Brain microvascular endothelial cell (primary cell): ENCODE data around the gene HES5.

Experiments
- DNase-seq: peaks from one replicate; pipeline ENCODE4 v3.0.0-alpha.2; 2020
- H3K27ac ChIP-seq: fragments of 250-450 bp; sonication (Bioruptor Pico); 2 replicates; pipeline ENCODE4 v1.5.1; 2020; ENCODE audit warnings: mild to moderate bottlenecking, moderate library complexity
- H3K27me3 ChIP-seq: fragments of 250-450 bp; sonication (Bioruptor Pico); replicated peaks from 2 replicates; pipeline ENCODE4 v1.5.1; 2020; ENCODE audit warnings: mild to moderate bottlenecking
- H3K36me3 ChIP-seq: fragments of 250-450 bp; sonication (Bioruptor Pico); replicated peaks from 2 replicates; pipeline ENCODE4 v1.5.1; 2020; ENCODE audit warnings: mild to moderate bottlenecking
- H3K4me3 ChIP-seq: 2 replicates; pipeline ENCODE4 v1.5.1; 2011; ENCODE audit warnings: low read depth, mild to moderate bottlenecking, control low read depth, low read length, moderate library complexity
- CTCF ChIP-seq: IDR thresholded peaks from 2 replicates; pipeline ENCODE4 v1.5.1; 2011; ENCODE audit warnings: low read depth, mild to moderate bottlenecking, moderate library complexity, low read length, control low read depth, inconsistent platforms; ENCODE audit errors: missing control alignments
- in situ Hi-C: cut with HindIII; loops from 2 replicates; pipeline ENCODE4 v1.10.0; 2017; ENCODE audit warnings: low sequenced_read_pairs, low pct_ligation_motif_present

Gene HES5

GRCh38 chr1:2508180-2508579 lies 21.9 kb downstream of the HES5 start:
- in situ Hi-C loops, result loop anchor here (25.0 kb wide), 1 partner anchor 96 kb away; the partner anchor contains the start of gene PEX10
- Histone ChIP-seq H3K4me3 (no peak overlapping the region), H3K36me3 (peaks cover 57% of the 10 kb centered on the region), H3K27me3 (no peaks in the 10 kb centered on the region), H3K27ac (no peak overlapping the region)
- TF ChIP-seq CTCF, result no peak
- DNase-seq, result no peak

GRCh38 chr1:2507744-2508155 lies 22.3 kb downstream of the HES5 start:
- H3K27ac ChIP-seq, result no peak overlapping the region
- DNase-seq, result no peak
- no peaks in the 10 kb centered on the region for H3K27me3 ChIP-seq
- in situ Hi-C loops, result loop anchor here (25.0 kb wide), 1 partner anchor 95 kb away; the partner anchor contains the start of gene PEX10
- H3K36me3 ChIP-seq, result peaks cover 53% of the 10 kb centered on the region
- no peak for TF ChIP-seq CTCF
- no peak overlapping the region for H3K4me3 ChIP-seq

- TF ChIP-seq CTCF, result no peak
- H3K36me3 ChIP-seq, result peaks cover 47% of the 10 kb centered on the region
- H3K27me3 ChIP-seq, result no peaks in the 10 kb centered on the region
- no peak for DNase-seq
- no peak overlapping the region for H3K4me3 ChIP-seq
- no peak overlapping the region for H3K27ac ChIP-seq
- in situ Hi-C loops, result loop anchor here (25.0 kb wide), 1 partner anchor 95 kb away; the partner anchor contains the start of gene PEX10
Measured at GRCh38 chr1:2506901-2507565, 23.0 kb downstream of the HES5 start.

- in situ Hi-C loops, result loop anchor here (25.0 kb wide), 1 partner anchor 94 kb away; the partner anchor contains the start of gene PEX10
- no peak for TF ChIP-seq CTCF
- no peaks in the 10 kb centered on the region for H3K27me3 ChIP-seq
Measured at GRCh38 chr1:2506007-2506860, 23.8 kb downstream of the HES5 start.

GRCh38 chr1:2505461-2505994 lies 24.5 kb downstream of the HES5 start:
- DNase-seq, result no peak
- TF ChIP-seq CTCF, result no peak
- in situ Hi-C loops, result loop anchor here (25.0 kb wide), 1 partner anchor 93 kb away; the partner anchor contains the start of gene PEX10
- Histone ChIP-seq H3K4me3 (no peak overlapping the region), H3K27ac (no peak overlapping the region), H3K36me3 (peaks cover 32% of the 10 kb centered on the region), H3K27me3 (no peaks in the 10 kb centered on the region)

More at GRCh38 chr1:2506007-2506860, 23.8 kb downstream of the HES5 start:
- no peak overlapping the region for H3K27ac ChIP-seq
- no peak overlapping the region for H3K4me3 ChIP-seq
- H3K36me3 ChIP-seq, result peaks cover 39% of the 10 kb centered on the region
- DNase-seq, result no peak
